ENCODE results near the gene ZCCHC10. TPM values are rescaled to one million over a fixed set of nuclear protein-coding genes. Genes with fewer than 3 reads are reported as not detected.

Gene ZCCHC10
- total and polyA plus RNA-seq, 9 of the 15 experiments (the other 6 are each of a cell fraction or from before 2014, with no cell fraction given) = 11.9 to 146 (median 51.8) TPM

GRCh38 chr5:132963171-132964104 lies 62.9 kb downstream of the ZCCHC10 start, which contains the start of gene AFF4 (continued):
- TF ChIP-seq PKNOX1 (IDR thresholded peaks at IDR 0.05) = peak; percentile 96
- no peak for TF ChIP-seq RBM39 (optimal IDR thresholded peaks at IDR 0.05; ENCODE audit: low read depth, low read length)
- TF ChIP-seq MXD1 (CRISPR knock-in tag; IDR thresholded peaks at IDR 0.05; ENCODE audit: borderline replicate concordance, poor library complexity, severe bottlenecking) = no peak
- TF ChIP-seq RFX1 (IDR thresholded peaks at IDR 0.05) = no peak
- TF ChIP-seq ZNF311 (CRISPR knock-in tag; IDR thresholded peaks at IDR 0.05) = no peak
- peak; percentile 93 for TF ChIP-seq BHLHE40 (IDR thresholded peaks at IDR 0.05; ENCODE audit: low read length)
- peak; percentile 89 for TF ChIP-seq TBP (optimal IDR thresholded peaks at IDR 0.05; ENCODE audit: low read depth, low read length)
- TF ChIP-seq ZNF589 (CRISPR knock-in tag; IDR thresholded peaks at IDR 0.05; ENCODE audit: low read depth) = peak; percentile 24; the same call in 1 of the 2 replicates
- TF ChIP-seq FOS (IDR thresholded peaks at IDR 0.05; ENCODE audit: extremely low read depth, insufficient read length) = peak; percentile 77
- TF ChIP-seq CBFA2T3 (IDR thresholded peaks at IDR 0.05) = peak; percentile 31; the same call in 1 of the 2 replicates
- TF ChIP-seq CHAMP1 (IDR thresholded peaks at IDR 0.05) = no peak
- TF ChIP-seq CHD1 (IDR thresholded peaks at IDR 0.05; ENCODE audit: low read length) = no peak
- TF ChIP-seq HMGN3 (IDR thresholded peaks at IDR 0.05; ENCODE audit: borderline replicate concordance, extremely low read depth, insufficient read length, low read depth, low read length) = peak; percentile 74
- no peak for TF ChIP-seq TAL1 (IDR thresholded peaks at IDR 0.05)
- no peak; the same call in 1 of the 2 replicates for TF ChIP-seq BACH1 (tag; IDR thresholded peaks at IDR 0.05)
- no peak for TF ChIP-seq SRSF3 (IDR thresholded peaks at IDR 0.05; ENCODE audit: insufficient read depth, low read length)
- TF ChIP-seq CEBPZ (IDR thresholded peaks at IDR 0.05; ENCODE audit: borderline replicate concordance, low read depth, low read length) = no peak
- TF ChIP-seq ZFP1 (CRISPR knock-in tag; IDR thresholded peaks at IDR 0.05) = no peak
- TF ChIP-seq ZNF778 (CRISPR knock-in tag; IDR thresholded peaks at IDR 0.05) = no peak
